ENCODE measurements around the gene MOG.
A peak's percentile ranks its signal among the peaks of the same experiment; 100 is the strongest.

MOG gene

GRCh38 chr6:29656798-29657197, at the start of gene MOG:
MOG (plus strand) TSS chr6:29657092; CDS start chr6:29657210, 118 bp downstream.
- no peak for DNase-seq (ENCODE audit: low read depth)

- DNase-seq (ENCODE audit: low read depth): no peak
Observed at GRCh38 chr6:29608131-29608530, 48.8 kb upstream of the MOG start.

- no peak for DNase-seq (ENCODE audit: low read depth)
Observed at GRCh38 chr6:29610540-29610939, 46.4 kb upstream of the MOG start.

GRCh38 chr6:29611426-29611825, 45.5 kb upstream of the MOG start:
- no peak for DNase-seq (ENCODE audit: low read depth)

- DNase-seq (ENCODE audit: low read depth): no peak
Observed at GRCh38 chr6:29617782-29618554, 38.9 kb upstream of the MOG start.

- DNase-seq (ENCODE audit: low read depth): no peak
Observed at GRCh38 chr6:29619578-29620160, 37.2 kb upstream of the MOG start.

GRCh38 chr6:29620630-29621029, 36.3 kb upstream of the MOG start:
- no peak for DNase-seq (ENCODE audit: low read depth)

GRCh38 chr6:29624520-29624961, 32.4 kb upstream of the MOG start:
- no peak for DNase-seq (ENCODE audit: low read depth)

- no peak for DNase-seq (ENCODE audit: low read depth)
Observed at GRCh38 chr6:29625337-29625930, 31.5 kb upstream of the MOG start.

- no peak for DNase-seq (ENCODE audit: low read depth)
Observed at GRCh38 chr6:29626948-29627754, 29.7 kb upstream of the MOG start.

GRCh38 chr6:29627755-29628418, 29.0 kb upstream of the MOG start:
- DNase-seq (ENCODE audit: low read depth): no peak

GRCh38 chr6:29628419-29629281, 28.2 kb upstream of the MOG start:
- DNase-seq (ENCODE audit: low read depth): no peak

GRCh38 chr6:29629571-29629970, 27.3 kb upstream of the MOG start:
- DNase-seq (ENCODE audit: low read depth): no peak

- DNase-seq (ENCODE audit: low read depth): no peak
Observed at GRCh38 chr6:29630315-29630714, 26.6 kb upstream of the MOG start.

- DNase-seq (ENCODE audit: low read depth): no peak
Observed at GRCh38 chr6:29631209-29631810, 25.6 kb upstream of the MOG start.

- DNase-seq (ENCODE audit: low read depth): peak; percentile 37
Observed at GRCh38 chr6:29631860-29632731, 24.8 kb upstream of the MOG start.

GRCh38 chr6:29632789-29633533, 23.9 kb upstream of the MOG start, which contains the start of gene GABBR1:
GABBR1 (minus strand) TSS chr6:29633183; CDS start chr6:29632385, 798 bp downstream.
- DNase-seq (ENCODE audit: low read depth): peak; percentile 32

- no peak for DNase-seq (ENCODE audit: low read depth)
Observed at GRCh38 chr6:29633534-29633905, 23.4 kb upstream of the MOG start.

- no peak for DNase-seq (ENCODE audit: low read depth)
Observed at GRCh38 chr6:29637247-29637646, 19.6 kb upstream of the MOG start.
